Kidney epithelial cell (primary cell): Measurements from ENCODE around the gene CAPN15. TPM values are rescaled to one million over a fixed set of nuclear protein-coding genes. Genes with fewer than 3 reads are reported as not detected.
"Not testable (repeated sequence)": the region's sequence is repeated elsewhere in the genome, so short reads cannot be mapped to it uniquely, and the experiment has no call there.

Experiments used
- DNase-seq: peaks from one replicate; pipeline ENCODE4 v3.0.0-alpha.2; 2010; ENCODE audit warnings: low read depth
- H3K27me3 ChIP-seq: 2 replicates; pipeline ENCODE4 v1.6.0; 2011; ENCODE audit warnings: low read length; ENCODE audit not compliant: control insufficient read depth, insufficient read depth
- H3K36me3 ChIP-seq: 2 replicates; pipeline ENCODE4 v1.5.1; 2011; ENCODE audit warnings: low read length; ENCODE audit not compliant: control insufficient read depth, insufficient read depth
- H3K4me3 ChIP-seq: 2 replicates; pipeline ENCODE4 v1.5.1; 2011; ENCODE audit warnings: low read depth, mild to moderate bottlenecking, control low read depth, low read length
- total RNA-seq: library from RNA; depleted of rRNA; stranded (reverse); fragments of >200 nt; gene quantifications from 2 replicates; pipeline ENCODE4 v1.2.3, GENCODE V29; 2015
- TF ChIP-seq, protein P1 (sequence below): IDR thresholded peaks from 2 replicates; pipeline ENCODE4 v1.5.1; 2011; ENCODE audit warnings: mild to moderate bottlenecking, moderate library complexity, low read length, control low read depth, inconsistent platforms; ENCODE audit not compliant: insufficient read depth, poor library complexity, severe bottlenecking

The CAPN15 gene
- total RNA-seq, 1 donor from 2014 or later, result 47.1 TPM

DNA sequence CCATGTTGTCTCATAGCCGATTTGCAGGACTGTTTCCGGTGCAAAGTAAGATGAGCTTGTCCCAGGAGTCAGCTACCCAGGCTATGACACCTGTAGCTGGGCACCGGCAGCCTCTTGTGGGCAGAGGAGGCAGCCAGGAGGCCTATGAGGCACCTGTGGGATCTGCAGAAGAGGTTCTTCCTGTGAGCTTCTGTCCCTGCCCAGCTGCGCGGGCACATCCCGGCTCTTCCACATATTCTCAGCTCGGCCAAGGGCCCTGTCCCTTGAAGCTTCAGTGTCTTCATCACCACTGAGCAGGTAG is 21.3 kb upstream of the CAPN15 start:
- H3K36me3 ChIP-seq, result peaks cover 2% of the 10 kb centered on the region
- no peaks in the 10 kb centered on the region for H3K27me3 ChIP-seq
- H3K4me3 ChIP-seq, result no peak overlapping the region
- no peak for DNase-seq
- TF ChIP-seq, protein P1, sequence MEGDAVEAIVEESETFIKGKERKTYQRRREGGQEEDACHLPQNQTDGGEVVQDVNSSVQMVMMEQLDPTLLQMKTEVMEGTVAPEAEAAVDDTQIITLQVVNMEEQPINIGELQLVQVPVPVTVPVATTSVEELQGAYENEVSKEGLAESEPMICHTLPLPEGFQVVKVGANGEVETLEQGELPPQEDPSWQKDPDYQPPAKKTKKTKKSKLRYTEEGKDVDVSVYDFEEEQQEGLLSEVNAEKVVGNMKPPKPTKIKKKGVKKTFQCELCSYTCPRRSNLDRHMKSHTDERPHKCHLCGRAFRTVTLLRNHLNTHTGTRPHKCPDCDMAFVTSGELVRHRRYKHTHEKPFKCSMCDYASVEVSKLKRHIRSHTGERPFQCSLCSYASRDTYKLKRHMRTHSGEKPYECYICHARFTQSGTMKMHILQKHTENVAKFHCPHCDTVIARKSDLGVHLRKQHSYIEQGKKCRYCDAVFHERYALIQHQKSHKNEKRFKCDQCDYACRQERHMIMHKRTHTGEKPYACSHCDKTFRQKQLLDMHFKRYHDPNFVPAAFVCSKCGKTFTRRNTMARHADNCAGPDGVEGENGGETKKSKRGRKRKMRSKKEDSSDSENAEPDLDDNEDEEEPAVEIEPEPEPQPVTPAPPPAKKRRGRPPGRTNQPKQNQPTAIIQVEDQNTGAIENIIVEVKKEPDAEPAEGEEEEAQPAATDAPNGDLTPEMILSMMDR, result no peak

DNA sequence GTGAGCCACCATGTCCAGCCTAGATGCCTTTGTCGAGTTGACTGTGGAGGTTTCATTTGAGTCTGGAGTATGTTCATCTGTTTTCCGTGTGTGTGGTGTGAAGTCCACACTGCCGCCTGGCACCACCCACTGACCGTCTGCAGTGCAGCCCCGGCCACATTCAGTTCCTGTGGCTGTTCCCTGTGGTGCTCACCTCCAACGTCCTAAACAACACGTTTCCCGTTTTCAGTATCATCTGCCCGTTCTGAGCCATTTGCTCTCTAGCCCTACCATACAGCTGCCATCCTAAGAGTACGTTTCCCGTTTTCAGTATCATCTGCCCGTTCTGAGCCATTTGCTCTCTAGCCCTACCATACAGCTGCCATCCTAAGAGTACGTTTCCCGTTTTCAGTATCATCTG is 20.0 kb upstream of the CAPN15 start:
- DNase-seq, H3K4me3 ChIP-seq, H3K27me3 ChIP-seq: not testable (repeated sequence)

DNA sequence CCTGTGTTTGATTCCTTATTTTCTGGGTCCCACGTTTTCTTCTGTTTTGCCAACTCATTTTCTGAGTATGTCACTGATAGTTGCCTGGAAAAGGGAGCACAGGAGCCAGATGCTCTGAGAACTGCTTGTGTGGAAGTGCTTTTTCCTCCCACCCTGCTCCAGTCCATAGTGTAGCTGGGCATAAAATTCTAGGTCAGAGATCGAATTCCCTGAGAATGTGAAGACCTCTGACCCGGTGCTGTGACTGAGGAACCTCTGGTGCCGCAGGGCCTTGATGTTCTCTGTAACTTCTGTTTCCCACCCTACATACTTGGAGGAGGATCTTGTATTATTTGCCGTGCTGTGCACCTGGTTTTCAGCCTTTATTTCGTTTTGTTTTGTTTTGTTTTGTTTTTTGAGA is 19.5 kb upstream of the CAPN15 start:
- H3K4me3 ChIP-seq, result no peak overlapping the region
- H3K36me3 ChIP-seq, result peaks cover 2% of the 10 kb centered on the region
- TF ChIP-seq, protein P1, result no peak
- DNase-seq, result no peak
- no peaks in the 10 kb centered on the region for H3K27me3 ChIP-seq

More for the DNA sequence above, 20.0 kb upstream of the CAPN15 start:
- H3K36me3 ChIP-seq, result not testable (repeated sequence)

DNA sequence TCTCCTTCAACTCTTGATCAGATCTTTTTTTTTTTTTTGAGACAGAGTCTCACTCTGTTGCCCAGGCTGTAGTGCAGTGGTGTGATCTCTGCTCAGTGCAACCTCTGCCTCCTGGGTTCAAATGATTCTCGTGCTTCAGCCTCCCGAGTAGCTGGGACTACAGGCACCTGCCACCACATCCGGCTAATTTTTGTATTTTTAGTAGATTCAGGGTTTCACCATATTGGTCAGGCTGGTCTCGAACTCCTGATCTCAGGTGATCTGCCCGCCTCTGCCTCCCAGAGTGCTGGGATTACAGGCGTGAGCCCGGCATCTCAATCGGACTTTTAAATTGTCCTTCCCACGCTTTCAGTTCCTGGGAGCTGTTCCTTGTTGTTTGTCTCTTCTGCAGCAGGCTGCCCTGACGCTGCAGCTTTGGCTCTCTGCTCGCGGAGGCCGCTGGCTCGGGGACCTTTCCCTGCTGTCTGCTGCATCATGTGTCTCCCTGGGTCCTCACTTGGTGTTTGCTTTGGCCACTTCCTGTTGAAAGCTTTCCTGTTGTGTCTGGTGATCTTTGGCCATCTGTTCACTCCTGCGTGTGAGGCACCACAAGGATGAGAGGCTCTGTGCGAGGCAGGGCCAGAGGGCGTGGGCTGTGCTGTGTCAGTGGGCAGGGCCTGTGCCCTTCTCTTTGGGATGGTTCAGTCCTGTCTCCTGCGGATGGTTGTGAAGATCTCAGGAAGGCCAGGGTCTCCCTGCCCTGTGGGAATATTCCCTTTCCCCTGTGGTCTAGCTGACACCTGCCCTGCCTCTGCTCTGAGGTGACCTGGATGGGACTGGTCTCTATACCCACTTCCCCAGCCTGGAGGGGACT is 18.4 kb upstream of the CAPN15 start:
- TF ChIP-seq, protein P1, result no peak
- no peak overlapping the region for H3K4me3 ChIP-seq
- no peak for DNase-seq

DNA sequence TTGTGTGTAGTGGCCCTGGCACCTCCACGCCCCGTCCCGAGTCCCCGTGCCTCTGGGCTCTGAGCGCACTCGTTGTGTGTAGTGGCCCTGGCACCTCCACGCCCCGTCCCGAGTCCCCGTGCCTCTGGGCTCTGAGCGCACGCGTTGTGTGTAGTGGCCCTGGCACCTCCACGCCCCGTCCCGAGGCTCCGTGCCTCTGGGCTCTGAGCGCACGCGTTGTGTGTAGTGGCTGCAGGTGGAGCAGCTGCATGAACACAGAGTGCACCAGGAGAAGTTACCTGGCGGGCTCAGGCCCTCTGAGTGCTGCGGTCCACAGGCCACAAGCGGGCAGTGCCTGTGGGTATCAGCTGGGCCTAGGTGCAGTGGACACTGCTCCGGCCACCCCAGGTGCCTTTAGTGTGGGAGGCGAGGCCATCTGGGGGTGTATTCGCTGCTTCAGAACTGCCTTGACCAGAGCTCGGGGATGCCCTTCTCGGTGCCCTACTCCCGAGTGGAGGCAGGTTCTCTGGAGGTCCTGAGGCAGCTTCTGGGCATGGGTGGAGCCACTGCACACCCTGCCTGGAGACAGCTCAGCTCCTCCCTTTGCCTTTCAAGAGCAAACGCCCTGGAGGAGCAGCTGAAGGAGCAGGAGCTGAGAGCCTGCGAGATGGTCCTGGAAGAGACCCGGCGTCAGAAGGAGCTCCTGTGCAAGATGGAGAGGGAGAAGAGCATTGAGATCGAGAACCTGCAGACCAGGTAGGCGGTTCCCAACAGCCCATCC is 17.3 kb upstream of the CAPN15 start:
- TF ChIP-seq, protein P1, result no peak
- no peaks in the 10 kb centered on the region for H3K36me3 ChIP-seq
- H3K27me3 ChIP-seq, result no peaks in the 10 kb centered on the region
- no peak overlapping the region for H3K4me3 ChIP-seq
- no peak for DNase-seq

More for the DNA sequence above, 18.4 kb upstream of the CAPN15 start:
- no peaks in the 10 kb centered on the region for H3K27me3 ChIP-seq
- H3K36me3 ChIP-seq, result no peaks in the 10 kb centered on the region

DNA sequence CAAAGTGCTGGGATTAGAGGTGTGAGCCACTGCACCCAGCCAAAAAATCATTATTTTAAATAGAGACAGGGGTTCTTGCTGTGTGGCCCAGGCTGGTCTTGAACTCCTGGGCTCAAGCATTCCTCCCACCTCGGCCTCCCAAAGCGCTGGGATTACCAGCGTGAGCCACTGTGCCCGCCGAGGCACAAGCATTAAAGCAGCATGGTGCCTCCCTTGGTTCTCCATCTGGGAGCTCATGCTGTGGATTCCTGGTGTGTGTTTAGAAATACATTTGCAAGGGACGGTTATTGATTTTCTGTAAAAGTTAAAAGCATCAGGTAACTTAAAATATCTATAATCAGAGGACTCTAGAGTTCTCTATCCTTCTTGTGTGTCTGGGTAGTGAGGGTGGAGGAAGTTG is 14.7 kb upstream of the CAPN15 start:
- no peaks in the 10 kb centered on the region for H3K36me3 ChIP-seq
- H3K27me3 ChIP-seq, result no peaks in the 10 kb centered on the region
- H3K4me3 ChIP-seq, result no peak overlapping the region
- no peak for DNase-seq
- TF ChIP-seq, protein P1, result no peak
